GM23338 (cell line): Measurements from ENCODE around the gene TYROBP. TPM values are rescaled to one million over a fixed set of nuclear protein-coding genes. Genes with fewer than 3 reads are reported as not detected.

Experiments
- ATAC-seq: fragments of 200-7000 bp; cut with Tn5 transposase; 3 replicates; pipeline ENCODE4 v1.9.1; 2020
- DNase-seq: peaks from one replicate; pipeline ENCODE4 v3.0.0-alpha.2; 2015; ENCODE audit warnings: low spot score
- H2AFZ ChIP-seq: fragments of 200-600 bp; sonication (generic); 2 replicates; pipeline ENCODE4 v1.8.0; 2016; ENCODE audit warnings: antibody characterized with exemption, mild to moderate bottlenecking, moderate library complexity
- H3F3A ChIP-seq: fragments of 200-600 bp; sonication (generic); replicated peaks from 2 replicates; pipeline ENCODE4 v1.8.0; 2017; ENCODE audit warnings: antibody characterized with exemption, mixed run types, low read depth
- H3K27ac ChIP-seq: fragments of 200-600 bp; sonication (generic); 2 replicates; pipeline ENCODE4 v1.6.1; 2016; ENCODE audit warnings: low read depth
- H3K27me3 ChIP-seq: fragments of 200-600 bp; sonication (generic); 2 replicates; pipeline ENCODE4 v1.8.0; 2016; ENCODE audit warnings: mild to moderate bottlenecking, mixed run types, moderate library complexity; ENCODE audit not compliant: insufficient read depth
- H3K36me3 ChIP-seq: fragments of 200-600 bp; sonication (generic); 2 replicates; pipeline ENCODE4 v1.8.0; 2016; ENCODE audit warnings: mild to moderate bottlenecking; ENCODE audit not compliant: insufficient read depth
- H3K4me1 ChIP-seq: fragments of 200-600 bp; sonication (generic); 2 replicates; pipeline ENCODE4 v1.8.0; 2016; ENCODE audit warnings: mild to moderate bottlenecking, moderate library complexity; ENCODE audit not compliant: insufficient read depth
- H3K4me2 ChIP-seq: fragments of 200-600 bp; sonication (generic); 2 replicates; pipeline ENCODE4 v1.7.1; 2017; ENCODE audit warnings: mixed run types
- H3K4me3 ChIP-seq: fragments of 200-600 bp; sonication (generic); 2 replicates; pipeline ENCODE4 v1.6.1; 2016; ENCODE audit warnings: mixed run types
- H3K79me2 ChIP-seq: fragments of 200-600 bp; sonication (generic); replicated peaks from 2 replicates; pipeline ENCODE4 v1.8.0; 2017; ENCODE audit warnings: mild to moderate bottlenecking; ENCODE audit not compliant: insufficient read depth
- H3K9me2 ChIP-seq: fragments of 200-600 bp; sonication (generic); 2 replicates; pipeline ENCODE4 v1.8.0; 2017; ENCODE audit not compliant: insufficient read depth
- H4K20me1 ChIP-seq: fragments of 200-600 bp; sonication (generic); replicated peaks from 2 replicates; pipeline ENCODE4 v1.8.0; 2017; ENCODE audit warnings: mild to moderate bottlenecking; ENCODE audit not compliant: insufficient read depth
- H3K27ac Mint-ChIP-seq: 2 replicates; pipeline ENCODE4 v1.8.0; 2020; ENCODE audit warnings: inconsistent platforms, mild to moderate bottlenecking, moderate library complexity, mixed read lengths
- H3K27me3 Mint-ChIP-seq: 3 replicates; pipeline ENCODE4 v1.8.0; 2022; ENCODE audit warnings: low read depth, mild to moderate bottlenecking, moderate library complexity, mixed read lengths, inconsistent platforms; ENCODE audit not compliant: insufficient read depth, poor library complexity
- H3K36me3 Mint-ChIP-seq: 3 replicates; pipeline ENCODE4 v1.8.0; 2021; ENCODE audit warnings: low read depth, mild to moderate bottlenecking, inconsistent platforms, moderate library complexity, mixed read lengths
- H3K4me1 Mint-ChIP-seq: 3 replicates; pipeline ENCODE4 v1.8.0; 2020; ENCODE audit warnings: mild to moderate bottlenecking, inconsistent platforms, mixed read lengths
- H3K4me3 Mint-ChIP-seq: 3 replicates; pipeline ENCODE4 v1.8.0; 2021; ENCODE audit warnings: moderate library complexity, mild to moderate bottlenecking, inconsistent platforms, mixed read lengths
- H3K9me3 Mint-ChIP-seq: 3 replicates; pipeline ENCODE4 v1.8.0; 2020; ENCODE audit warnings: moderate library complexity, mild to moderate bottlenecking, inconsistent platforms, mixed read lengths
- CREB1 ChIP-seq: fragments of 250-450 bp; sonication (Bioruptor Pico); IDR thresholded peaks from 2 replicates; pipeline ENCODE4 v1.5.0; 2020; ENCODE audit warnings: low read depth, mild to moderate bottlenecking, moderate library complexity
- EZH2 ChIP-seq: fragments of 200-600 bp; sonication (generic); IDR thresholded peaks from one replicate; pipeline ENCODE4 v1.8.0; 2017; ENCODE audit warnings: antibody characterized with exemption, mild to moderate bottlenecking, low read depth; ENCODE audit not compliant: unreplicated experiment
- EZH2phosphoT487 ChIP-seq: fragments of 200-600 bp; sonication (generic); IDR thresholded peaks from one replicate; pipeline ENCODE4 v1.8.1; 2018; ENCODE audit warnings: antibody characterized with exemption; ENCODE audit not compliant: unreplicated experiment
- JUNB ChIP-seq: IDR thresholded peaks from one replicate; pipeline ENCODE4 v1.6.1; 2016; ENCODE audit warnings: antibody characterized with exemption; ENCODE audit not compliant: unreplicated experiment
- NANOG ChIP-seq: IDR thresholded peaks from 2 replicates; pipeline ENCODE4 v1.6.1; 2016; ENCODE audit warnings: antibody characterized with exemption, borderline replicate concordance
- REST ChIP-seq: IDR thresholded peaks from one replicate; pipeline ENCODE4 v1.6.1; 2018; ENCODE audit warnings: antibody characterized with exemption; ENCODE audit not compliant: unreplicated experiment
- STAT1 ChIP-seq: IDR thresholded peaks from one replicate; pipeline ENCODE4 v1.6.1; 2016; ENCODE audit warnings: antibody characterized with exemption; ENCODE audit not compliant: unreplicated experiment
- ZNF114 ChIP-seq: fragments of 250-450 bp; sonication (Bioruptor Pico); IDR thresholded peaks from 2 replicates; pipeline ENCODE4 v1.5.0; 2020; ENCODE audit warnings: mild to moderate bottlenecking, moderate library complexity
- ZNF331 ChIP-seq: fragments of 250-450 bp; sonication (Bioruptor Pico); IDR thresholded peaks from 2 replicates; pipeline ENCODE4 v1.5.0; 2020; ENCODE audit warnings: low read depth, mild to moderate bottlenecking, moderate library complexity
- ZNF462 ChIP-seq: fragments of 250-450 bp; sonication (Bioruptor Pico); IDR thresholded peaks from 2 replicates; pipeline ENCODE4 v1.5.0; 2020; ENCODE audit warnings: mild to moderate bottlenecking, moderate library complexity
- polyA plus RNA-seq: library from polyadenylated mRNA; unstranded; fragments of >200 nt; fragmentation: Nextera tagmentation; extraction: Ambion mirVana; gene quantifications from 2 replicates; pipeline ENCODE4 v1.2.1, GENCODE V29; 2016
- total RNA-seq: library from RNA; depleted of rRNA; stranded (reverse); fragments of >200 nt; shearing (Covaris generic); gene quantifications from 2 replicates; pipeline ENCODE4 v1.2.3, GENCODE V29; 2014

The TYROBP gene
- total and polyA plus RNA-seq, 2 experiments from 2014 or later: not detected

GRCh38 chr19:35885904-35886303, 22.2 kb downstream of the TYROBP start:
- TF ChIP-seq NANOG (no peak), STAT1 (no peak), ZNF114 (CRISPR knock-in tag) (no peak), EZH2 (no peak), ZNF331 (CRISPR knock-in tag) (no peak), CREB1 (no peak), EZH2phosphoT487 (no peak), ZNF462 (CRISPR knock-in tag) (no peak), JUNB (no peak), REST (no peak)
- H3K9me3 Mint-ChIP-seq: no peaks in the 10 kb centered on the region
- Histone ChIP-seq H3K36me3 (peaks cover 8% of the 10 kb centered on the region; the same call in 1 of the 2 replicates), H3K4me3 (no peak overlapping the region), H2AFZ (no peak overlapping the region), H3K27ac (no peak overlapping the region), H3K9me2 (no peaks in the 10 kb centered on the region), H4K20me1 (peaks cover under 1% of the 10 kb centered on the region; the same call in 1 of the 2 replicates), H3K27me3 (no peaks in the 10 kb centered on the region), H3K4me1 (no peaks in the 10 kb centered on the region), H3F3A (no peaks in the 10 kb centered on the region), H3K4me2 (no peak overlapping the region), H3K79me2 (no peaks in the 10 kb centered on the region)
- H3K4me1 Mint-ChIP-seq: no peaks in the 10 kb centered on the region
- H3K4me3 Mint-ChIP-seq: no peak overlapping the region
- H3K27ac Mint-ChIP-seq: no peak overlapping the region
- ATAC-seq: no peak
- peaks cover 42% of the 10 kb centered on the region for H3K36me3 Mint-ChIP-seq
- no peak for DNase-seq
- H3K27me3 Mint-ChIP-seq: peaks cover 13% of the 10 kb centered on the region
